ENCODE results near the gene KREMEN1. TPM values are rescaled to one million over a fixed set of nuclear protein-coding genes. Genes with fewer than 3 reads are reported as not detected.
A peak's percentile ranks its signal among the peaks of the same experiment; 100 is the strongest.

KREMEN1 gene
- total RNA-seq, 1 donor from 2014 or later: 7.1 TPM

DNA sequence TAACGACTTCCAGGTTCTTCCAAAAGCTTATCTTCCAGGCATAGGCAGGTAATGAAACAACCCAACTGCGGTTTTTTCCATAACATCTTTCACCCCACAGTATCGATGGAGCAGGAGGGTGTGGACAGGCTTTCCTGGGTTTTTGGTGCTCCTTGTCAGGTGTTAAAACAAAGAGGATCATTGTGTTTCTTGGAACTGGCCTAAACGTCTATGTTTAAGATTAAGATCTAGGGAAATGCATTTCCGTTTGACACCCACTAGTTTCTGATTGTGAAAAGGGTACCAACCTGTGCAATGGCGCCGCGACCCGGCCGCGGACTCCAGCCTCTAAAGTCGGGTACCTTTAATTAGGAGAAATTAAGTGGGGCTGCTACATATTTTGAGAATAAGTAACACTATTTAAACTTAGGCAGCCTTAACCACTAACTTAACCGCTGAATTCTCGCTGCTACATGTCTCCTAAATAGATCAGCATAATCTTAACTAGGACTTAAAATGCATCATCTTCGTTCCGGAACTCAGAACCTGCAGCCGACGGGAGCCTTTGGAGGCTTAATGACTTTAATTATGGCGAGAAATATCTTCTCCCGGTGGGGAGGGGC is 42.7 kb upstream of the KREMEN1 start:
- peak overlapping the region; percentile 28 for H3K4me3 ChIP-seq (ENCODE audit: low read depth, low read length)
- no peaks in the 10 kb centered on the region for H3K36me3 ChIP-seq (ENCODE audit: control insufficient read depth, insufficient read depth, low read length)
- H3K27me3 ChIP-seq (ENCODE audit: control insufficient read depth, insufficient read depth, low read length): no peaks in the 10 kb centered on the region
- no peak for DNase-seq (ENCODE audit: low read depth)
- TF ChIP-seq, protein P1, sequence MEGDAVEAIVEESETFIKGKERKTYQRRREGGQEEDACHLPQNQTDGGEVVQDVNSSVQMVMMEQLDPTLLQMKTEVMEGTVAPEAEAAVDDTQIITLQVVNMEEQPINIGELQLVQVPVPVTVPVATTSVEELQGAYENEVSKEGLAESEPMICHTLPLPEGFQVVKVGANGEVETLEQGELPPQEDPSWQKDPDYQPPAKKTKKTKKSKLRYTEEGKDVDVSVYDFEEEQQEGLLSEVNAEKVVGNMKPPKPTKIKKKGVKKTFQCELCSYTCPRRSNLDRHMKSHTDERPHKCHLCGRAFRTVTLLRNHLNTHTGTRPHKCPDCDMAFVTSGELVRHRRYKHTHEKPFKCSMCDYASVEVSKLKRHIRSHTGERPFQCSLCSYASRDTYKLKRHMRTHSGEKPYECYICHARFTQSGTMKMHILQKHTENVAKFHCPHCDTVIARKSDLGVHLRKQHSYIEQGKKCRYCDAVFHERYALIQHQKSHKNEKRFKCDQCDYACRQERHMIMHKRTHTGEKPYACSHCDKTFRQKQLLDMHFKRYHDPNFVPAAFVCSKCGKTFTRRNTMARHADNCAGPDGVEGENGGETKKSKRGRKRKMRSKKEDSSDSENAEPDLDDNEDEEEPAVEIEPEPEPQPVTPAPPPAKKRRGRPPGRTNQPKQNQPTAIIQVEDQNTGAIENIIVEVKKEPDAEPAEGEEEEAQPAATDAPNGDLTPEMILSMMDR (IDR thresholded peaks at IDR 0.05; ENCODE audit: insufficient read depth, low read length, poor library complexity, severe bottlenecking): peak; percentile 20

DNA sequence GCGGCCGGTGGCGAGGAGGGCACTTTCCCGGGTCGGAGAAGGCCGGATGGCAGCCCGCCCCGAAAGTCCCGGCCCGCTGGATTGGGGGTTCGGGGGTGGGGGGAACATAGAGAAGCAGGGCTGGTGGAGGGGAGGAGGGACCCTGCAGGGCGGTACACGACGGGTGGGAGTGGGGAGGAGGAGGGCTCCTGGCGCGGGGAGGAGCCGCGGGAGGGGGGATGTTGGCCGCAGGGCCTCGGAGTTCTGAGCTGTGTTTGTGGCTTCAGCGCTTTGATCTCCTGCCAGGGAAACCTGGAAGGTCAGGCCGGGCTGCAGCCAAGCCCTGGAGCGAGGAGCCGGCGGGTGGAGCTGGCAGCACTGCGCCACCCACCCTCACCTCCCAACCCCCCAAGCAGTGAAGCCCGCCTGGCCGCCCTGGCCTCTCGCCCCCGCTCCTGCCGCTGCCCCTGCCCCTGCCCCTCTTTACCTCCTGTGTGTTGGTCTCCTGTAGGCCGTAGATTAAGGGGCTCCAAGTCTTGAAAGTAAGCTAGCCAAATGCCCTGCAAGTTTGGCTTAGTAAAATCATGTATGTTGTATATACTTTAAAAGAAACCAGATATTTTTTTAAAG is 42.1 kb upstream of the KREMEN1 start:
- Histone ChIP-seq H3K27me3 (ENCODE audit: control insufficient read depth, insufficient read depth, low read length) (no peaks in the 10 kb centered on the region), H3K36me3 (ENCODE audit: control insufficient read depth, insufficient read depth, low read length) (no peaks in the 10 kb centered on the region), H3K4me3 (ENCODE audit: low read depth, low read length) (peak overlapping the region; percentile 28)
- TF ChIP-seq, protein P1 (IDR thresholded peaks at IDR 0.05; ENCODE audit: insufficient read depth, low read length, poor library complexity, severe bottlenecking): no peak
- peak; percentile 72 for DNase-seq (ENCODE audit: low read depth)

DNA sequence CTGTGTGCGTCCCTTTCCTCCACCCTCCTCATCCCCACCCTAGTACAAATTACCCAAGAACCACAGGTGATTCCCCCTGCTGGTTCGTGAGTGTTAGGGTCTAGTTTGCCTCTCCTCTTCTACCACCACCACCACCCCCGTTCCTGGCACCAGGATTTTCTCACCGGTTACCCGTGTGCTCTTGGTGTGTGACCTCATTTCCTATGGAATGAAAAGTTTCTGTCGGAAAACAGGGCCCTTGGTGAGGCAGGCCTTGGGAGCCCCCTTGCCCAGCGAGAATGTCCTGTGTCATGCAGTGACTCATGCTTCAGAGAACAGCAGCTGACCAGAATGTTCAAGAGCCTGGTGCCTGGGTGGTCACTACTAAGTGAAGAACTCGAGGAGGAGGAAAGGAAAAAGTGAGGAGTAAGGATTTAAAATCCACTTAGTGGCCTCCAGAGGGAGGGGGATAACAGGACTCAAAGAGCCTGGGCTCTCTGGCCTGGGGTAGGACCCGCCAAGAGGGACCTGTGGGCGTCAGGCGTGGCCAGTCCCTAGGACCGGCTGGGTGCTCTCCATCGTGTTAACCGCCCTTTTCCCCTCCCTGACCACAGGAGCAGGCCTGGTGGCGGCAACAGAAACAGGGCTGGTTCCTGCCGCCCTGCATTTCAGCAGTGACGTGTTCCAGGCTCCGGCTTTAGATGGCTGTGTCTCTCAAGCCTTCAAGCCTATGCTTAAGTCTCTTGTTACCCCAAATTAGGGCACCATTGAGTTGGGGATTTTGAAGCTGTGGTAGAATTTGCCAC is 41.4 kb upstream of the KREMEN1 start:
- Histone ChIP-seq H3K36me3 (ENCODE audit: control insufficient read depth, insufficient read depth, low read length) (no peaks in the 10 kb centered on the region), H3K4me3 (ENCODE audit: low read depth, low read length) (peak overlapping the region; percentile 11), H3K27me3 (ENCODE audit: control insufficient read depth, insufficient read depth, low read length) (no peaks in the 10 kb centered on the region)
- peak; percentile 99 for DNase-seq (ENCODE audit: low read depth)
- TF ChIP-seq, protein P1 (IDR thresholded peaks at IDR 0.05; ENCODE audit: insufficient read depth, low read length, poor library complexity, severe bottlenecking): no peak

DNA sequence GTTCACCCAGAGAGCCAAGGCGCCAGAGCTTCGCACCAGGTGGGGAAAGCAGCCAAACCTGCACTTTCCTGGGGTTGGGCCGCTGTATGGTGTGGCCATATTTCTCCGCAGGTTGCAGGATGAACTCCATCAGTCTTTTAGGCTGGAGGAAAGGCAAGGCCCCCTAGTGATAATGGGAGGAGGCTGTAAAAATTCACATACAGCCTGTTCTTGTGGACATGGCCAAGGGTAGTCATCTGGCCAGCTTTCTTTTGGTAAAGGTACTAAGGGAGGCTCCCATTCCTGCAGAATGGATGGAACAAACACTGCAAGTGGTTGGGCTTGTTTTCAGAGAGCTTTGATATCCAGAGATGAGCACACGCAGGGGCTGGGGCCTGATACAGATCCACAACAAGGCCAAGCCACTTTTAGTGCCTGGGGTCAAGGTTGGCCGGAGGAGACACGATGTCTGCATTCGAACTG is 40.8 kb upstream of the KREMEN1 start:
- Histone ChIP-seq H3K4me3 (ENCODE audit: low read depth, low read length) (no peak overlapping the region), H3K36me3 (ENCODE audit: control insufficient read depth, insufficient read depth, low read length) (no peaks in the 10 kb centered on the region), H3K27me3 (ENCODE audit: control insufficient read depth, insufficient read depth, low read length) (no peaks in the 10 kb centered on the region)
- DNase-seq (ENCODE audit: low read depth): no peak
- TF ChIP-seq, protein P1 (IDR thresholded peaks at IDR 0.05; ENCODE audit: insufficient read depth, low read length, poor library complexity, severe bottlenecking): no peak

DNA sequence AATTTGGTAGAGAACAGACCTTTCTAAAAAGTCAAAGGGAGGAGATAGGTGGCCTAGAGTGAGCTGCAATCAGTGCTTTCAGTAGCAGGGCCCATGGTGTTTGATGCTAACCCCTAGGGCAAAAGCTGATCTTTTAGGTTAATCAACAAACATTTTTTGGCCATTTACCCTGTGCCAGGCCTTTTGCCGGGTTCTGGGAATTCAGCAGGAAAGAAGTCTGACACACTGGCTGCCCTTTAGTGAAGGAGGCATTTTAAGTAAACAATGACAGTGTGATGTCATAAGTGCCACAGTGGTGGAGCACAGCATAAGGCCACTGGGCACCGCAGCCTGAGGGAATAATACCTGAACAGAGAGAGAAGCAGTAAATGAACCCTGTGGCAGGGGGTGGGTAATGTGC is 40.3 kb upstream of the KREMEN1 start:
- TF ChIP-seq, protein P1 (IDR thresholded peaks at IDR 0.05; ENCODE audit: insufficient read depth, low read length, poor library complexity, severe bottlenecking): no peak
- no peak for DNase-seq (ENCODE audit: low read depth)
- H3K4me3 ChIP-seq (ENCODE audit: low read depth, low read length): no peak overlapping the region
- no peaks in the 10 kb centered on the region for H3K27me3 ChIP-seq (ENCODE audit: control insufficient read depth, insufficient read depth, low read length)
- H3K36me3 ChIP-seq (ENCODE audit: control insufficient read depth, insufficient read depth, low read length): no peaks in the 10 kb centered on the region

Measured in kidney epithelial cell (primary cell).